Liver (tissue), 9 donors: ENCODE data around the gene MED19. TPM values are rescaled to one million over a fixed set of nuclear protein-coding genes. Genes with fewer than 3 reads are reported as not detected.

Source experiments
- DNase-seq: peaks from one replicate; pipeline ENCODE4 v3.0.0-alpha.2; 2017; ENCODE audit warnings: low spot score
- H3K27ac ChIP-seq, 2 donors: one replicate each; pipeline ENCODE4 v1.7.0; 2013; ENCODE audit warnings: inconsistent platforms in 2 of 2, low read length in 2 of 2, control low read depth in 1 of 2, low read depth in 1 of 2, mild to moderate bottlenecking in 1 of 2
- H3K27me3 ChIP-seq, 4 donors: one replicate each; pipeline versions ENCODE4 v1.6.1 to v1.7.0; 2013; ENCODE audit warnings: low read length in 3 of 4, inconsistent platforms in 1 of 4, mild to moderate bottlenecking in 1 of 4, moderate library complexity in 1 of 4; ENCODE audit not compliant: control insufficient read depth in 4 of 4, insufficient read depth in 4 of 4
- H3K36me3 ChIP-seq, 4 donors: one replicate each; pipeline versions ENCODE4 v1.6.1 to v1.7.0; 2013; ENCODE audit warnings: low read length in 3 of 4, mild to moderate bottlenecking in 3 of 4, low read depth in 1 of 4, moderate library complexity in 1 of 4; ENCODE audit not compliant: control insufficient read depth in 4 of 4, insufficient read depth in 3 of 4
- H3K4me1 ChIP-seq, 4 donors: one replicate each; pipeline versions ENCODE4 v1.6.1 to v1.7.0; 2013; ENCODE audit warnings: low read length in 3 of 4, mild to moderate bottlenecking in 3 of 4, moderate library complexity in 1 of 4; ENCODE audit not compliant: control insufficient read depth in 4 of 4, insufficient read depth in 4 of 4
- H3K4me3 ChIP-seq, 3 donors: one replicate each; pipeline versions ENCODE4 v1.6.1 to v1.7.0; 2013; ENCODE audit warnings: low read length in 3 of 3, control low read depth in 1 of 3, low read depth in 1 of 3, mild to moderate bottlenecking in 1 of 3
- H3K9ac ChIP-seq, 2 donors: one replicate each; pipeline ENCODE4 v1.7.0; 2013; ENCODE audit warnings: low read length in 2 of 2, mild to moderate bottlenecking in 2 of 2, moderate library complexity in 2 of 2, control low read depth in 1 of 2, low read depth in 1 of 2
- H3K9me3 ChIP-seq, 4 donors: one replicate each; pipeline versions ENCODE4 v1.6.1 to v1.7.0; 2013; ENCODE audit warnings: low read length in 3 of 4; ENCODE audit not compliant: control insufficient read depth in 4 of 4
- ATF3 ChIP-seq: IDR thresholded peaks from 2 replicates; pipeline ENCODE4 v1.6.1; 2016; ENCODE audit warnings: antibody characterized with exemption
- CTCF ChIP-seq: fragments of 150-350 bp; IDR thresholded peaks from 2 replicates; pipeline ENCODE4 v1.5.1; 2017; ENCODE audit warnings: improper control_type of control experiment, low read depth, low read length; ENCODE audit not compliant: missing input control
- EGR1 ChIP-seq, 2 donors: IDR thresholded peaks; 2 replicates each; pipeline ENCODE4 v1.6.1; 2016 to 2018; ENCODE audit warnings: antibody characterized with exemption in 2 of 2, low read depth in 2 of 2
- FOXA1 ChIP-seq: IDR thresholded peaks from 2 replicates; pipeline ENCODE4 v1.6.1; 2016; ENCODE audit warnings: antibody characterized with exemption
- HNF4A ChIP-seq, 2 donors: conservative IDR thresholded peaks; 2 replicates each; pipeline ENCODE4 v1.6.1; 2016; ENCODE audit warnings: antibody characterized with exemption in 2 of 2, mild to moderate bottlenecking in 2 of 2
- JUND ChIP-seq, 2 donors: IDR thresholded peaks; 2 replicates each; pipeline ENCODE4 v1.6.1; 2016; ENCODE audit warnings: antibody characterized with exemption in 2 of 2
- NR2F2 ChIP-seq: IDR thresholded peaks from 2 replicates; pipeline ENCODE4 v1.6.1; 2016; ENCODE audit warnings: antibody characterized with exemption
- RAD21 ChIP-seq, 2 donors: IDR thresholded peaks; 2 replicates each; pipeline ENCODE4 v1.6.1; 2016; ENCODE audit warnings: antibody characterized with exemption in 2 of 2, mild to moderate bottlenecking in 2 of 2
- REST ChIP-seq: IDR thresholded peaks from 2 replicates; pipeline ENCODE4 v1.6.1; 2016; ENCODE audit warnings: antibody characterized with exemption, mild to moderate bottlenecking
- SP1 ChIP-seq: IDR thresholded peaks from 2 replicates; pipeline ENCODE4 v1.6.1; 2018; ENCODE audit warnings: antibody characterized with exemption, mild to moderate bottlenecking
- YY1 ChIP-seq: IDR thresholded peaks from 2 replicates; pipeline ENCODE4 v1.6.1; 2016; ENCODE audit warnings: antibody characterized with exemption, mild to moderate bottlenecking
- ZBTB33 ChIP-seq: IDR thresholded peaks from 2 replicates; pipeline ENCODE4 v1.6.1; 2016; ENCODE audit warnings: antibody characterized with exemption
- WGBS: extraction: QIAGEN DNeasy Blood & Tissue Kit; methylation state at CpG from one replicate; pipeline ENCODE4 v1.1.7; 2013; 5-methylcytosine and 5-hydroxymethylcytosine counted together
- polyA plus RNA-seq, 2 donors: library from polyadenylated mRNA; stranded (reverse) in 1 of 2; unstranded in 1 of 2; fragments of 200-250 nt in 1 of 2; fragments of >200 nt in 1 of 2; fragmentation: Nextera tagmentation in 1 of 2; extraction: Ambion mirVana in 1 of 2; gene quantifications; one replicate each; pipeline versions ENCODE4 v1.2.1 to v1.2.3, GENCODE V29; 2013 to 2015
- total RNA-seq, 2 donors: library from RNA; depleted of rRNA; stranded (reverse); fragments of >200 nt; gene quantifications; one replicate each; pipeline ENCODE4 v1.2.3, GENCODE V29; 2014
- TF ChIP-seq, protein P1 (sequence below): IDR thresholded peaks from 2 replicates; pipeline ENCODE4 v1.6.1; 2016; ENCODE audit warnings: antibody characterized with exemption
- donor health status: healthy.
- donor health status: healthy.
- donor health status: healthy.
- donor health status: healthy.
- donor health status: healthy.

The MED19 gene
- total and polyA plus RNA-seq, 4 donors: 4.4 to 11.3 (median 6.5) TPM

DNA sequence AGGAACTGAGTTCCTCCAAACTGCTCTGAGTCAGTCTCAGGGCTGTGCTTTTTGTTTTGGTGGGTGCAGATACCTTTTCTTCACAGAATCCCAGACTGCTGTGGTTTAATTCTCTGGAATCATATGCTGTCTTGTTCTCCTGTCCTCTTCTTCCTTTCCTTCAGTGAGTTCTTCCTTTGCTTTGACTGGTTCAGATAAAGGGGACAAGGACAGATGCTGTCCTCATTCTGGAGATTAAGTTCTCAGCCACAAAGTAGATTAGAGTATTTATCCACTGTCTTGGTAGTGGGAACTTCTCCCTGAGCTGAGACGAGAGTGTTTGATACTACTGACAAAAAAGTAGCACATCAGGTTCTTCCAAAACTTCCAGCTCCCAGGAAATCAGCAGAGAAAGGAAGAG, 30.8 kb downstream of the MED19 start:
- Histone ChIP-seq H3K27ac (no peak overlapping the region), H3K4me1 (peaks cover 4 to 18% (median 14%) of the 10 kb centered on the region in 4 donors), H3K27me3 (no peaks in the 10 kb centered on the region), H3K9me3 (no peaks in the 10 kb centered on the region), H3K4me3 (no peak overlapping the region), H3K9ac (no peak overlapping the region), H3K36me3 (peaks cover 1 to 35% (median 23%) of the 10 kb centered on the region in 4 donors)
- 76% methylated on average over 1 of the region's 1 CpG for WGBS
- TF ChIP-seq CTCF (no peak), ATF3 (no peak), RAD21 (IDR thresholded peaks at IDR 0.05) (no peak)
- DNase-seq: no peak

- Histone ChIP-seq H3K4me1 (peaks cover 6 to 24% (median 18%) of the 10 kb centered on the region in 4 donors), H3K36me3 (peaks cover 1 to 34% (median 23%) of the 10 kb centered on the region in 4 donors), H3K4me3 (no peak overlapping the region), H3K9ac (no peak overlapping the region), H3K9me3 (no peaks in the 10 kb centered on the region), H3K27me3 (no peaks in the 10 kb centered on the region), H3K27ac (no peak overlapping the region)
- no peak for DNase-seq
- TF ChIP-seq RAD21 (IDR thresholded peaks at IDR 0.05): no peak
- no peak for TF ChIP-seq ZBTB33
- no peak for TF ChIP-seq JUND (IDR thresholded peaks at IDR 0.05)
- TF ChIP-seq, protein P1, sequence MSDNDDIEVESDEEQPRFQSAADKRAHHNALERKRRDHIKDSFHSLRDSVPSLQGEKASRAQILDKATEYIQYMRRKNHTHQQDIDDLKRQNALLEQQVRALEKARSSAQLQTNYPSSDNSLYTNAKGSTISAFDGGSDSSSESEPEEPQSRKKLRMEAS: no peak
- no peak for TF ChIP-seq CTCF
- no peak for TF ChIP-seq SP1
- no peak for TF ChIP-seq REST
- TF ChIP-seq EGR1 (IDR thresholded peaks at IDR 0.05; ENCODE audit: low read depth in 2 of 2): no peak
- no peak for TF ChIP-seq FOXA1
- TF ChIP-seq HNF4A (conservative IDR thresholded peaks at IDR 0.05): no peak
- no peak for TF ChIP-seq NR2F2
- TF ChIP-seq YY1: no peak
- WGBS: 92% methylated on average over 2 of the region's 2 CpGs
These were observed 31.5 kb downstream of the MED19 start for GRCh38 chr11:57680552-57680874.
